HL-60 (cell line): Measurements from ENCODE around the gene OR6S1.

Source experiments
- CTCF ChIP-seq: IDR thresholded peaks from one replicate; pipeline ENCODE4 v1.5.1; 2011; ENCODE audit warnings: low read length, control low read depth, inconsistent platforms; ENCODE audit not compliant: insufficient read depth
- POLR2AphosphoS5 ChIP-seq: IDR thresholded peaks from 2 replicates; pipeline ENCODE4 v1.6.1; 2012; ENCODE audit warnings: low read depth

- TF ChIP-seq CTCF (no peak), POLR2AphosphoS5 (no peak)
Measured at GRCh38 chr14:20684662-20685456, 43.4 kb upstream of the OR6S1 start.
